ACC112 (cell line): ENCODE data around the gene ATRIP.

Source experiments
- H2AFZ ChIP-seq: fragments of 200-600 bp; sonication (generic); one replicate; pipeline ENCODE4 v1.6.0; 2017; ENCODE audit warnings: antibody characterized with exemption, low read length; ENCODE audit not compliant: unreplicated experiment
- H3K27ac ChIP-seq: fragments of 200-600 bp; sonication (generic); 2 replicates; pipeline ENCODE4 v1.5.1; 2014; ENCODE audit warnings: low read depth, mild to moderate bottlenecking, antibody characterized with exemption, low read length, moderate library complexity
- H3K27me3 ChIP-seq: fragments of 200-600 bp; sonication (generic); 2 replicates; pipeline ENCODE4 v1.6.1; 2014; ENCODE audit warnings: mild to moderate bottlenecking, antibody characterized with exemption, low read length, moderate library complexity, mixed read lengths; ENCODE audit not compliant: insufficient read depth
- H3K36me3 ChIP-seq: fragments of 200-600 bp; sonication (generic); 2 replicates; pipeline ENCODE4 v1.6.1; 2016; ENCODE audit warnings: mild to moderate bottlenecking, antibody characterized with exemption, low read length, moderate library complexity, mixed read lengths; ENCODE audit not compliant: insufficient read depth
- H3K4me1 ChIP-seq: fragments of 200-600 bp; sonication (generic); one replicate; pipeline ENCODE4 v1.6.1; 2016; ENCODE audit warnings: low read length, mixed read lengths; ENCODE audit not compliant: insufficient read depth, unreplicated experiment, control insufficient read depth
- H3K4me3 ChIP-seq: fragments of 200-600 bp; sonication (generic); 2 replicates; pipeline ENCODE4 v1.5.1; 2014; ENCODE audit warnings: mild to moderate bottlenecking, low read depth, low read length
- H3K79me2 ChIP-seq: fragments of 200-600 bp; sonication (generic); one replicate; pipeline ENCODE4 v1.6.0; 2016; ENCODE audit warnings: low read length; ENCODE audit not compliant: control insufficient read depth, unreplicated experiment, insufficient read depth

Gene ATRIP

DNA sequence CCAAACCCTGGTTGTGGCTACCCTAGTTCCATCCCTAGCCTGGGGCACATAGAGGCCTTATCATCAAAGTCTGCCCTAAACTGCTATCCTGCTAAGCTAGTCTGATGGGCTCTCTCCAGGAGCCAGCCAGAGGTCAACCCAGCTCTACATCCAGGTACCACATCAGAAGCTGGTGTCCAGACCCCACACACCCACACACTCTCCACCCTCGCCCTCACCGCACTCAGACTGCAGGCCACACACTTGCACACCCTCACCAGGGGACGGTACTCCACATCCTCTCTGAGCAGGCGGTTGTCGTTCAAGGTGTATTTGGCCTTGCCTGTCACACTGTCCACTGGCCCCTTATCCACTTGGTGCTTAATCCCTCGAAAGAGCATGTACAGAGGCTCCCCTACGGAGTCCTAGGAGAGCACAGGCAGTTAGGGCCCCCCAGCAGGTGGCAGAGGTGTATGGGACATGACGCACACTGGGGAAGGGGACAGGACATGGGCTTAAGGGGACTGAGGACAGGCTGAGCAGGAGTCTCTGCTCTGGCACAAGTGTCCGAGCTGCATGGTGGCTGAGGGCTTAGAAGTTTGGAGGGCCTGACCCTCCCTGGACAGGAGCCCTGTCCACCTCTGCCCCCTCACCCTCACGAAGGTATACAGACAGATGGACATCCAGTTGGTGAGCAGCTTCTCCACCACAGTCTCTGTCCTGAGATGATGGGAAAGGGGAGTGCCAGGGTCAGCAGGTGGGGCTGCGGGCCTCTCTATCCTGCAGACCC lies 34.7 kb upstream of the ATRIP start:
- Histone ChIP-seq H3K79me2 (no peaks in the 10 kb centered on the region), H3K4me1 (no peaks in the 10 kb centered on the region), H3K27ac (no peak overlapping the region), H2AFZ (no peak overlapping the region), H3K36me3 (no peaks in the 10 kb centered on the region), H3K27me3 (no peaks in the 10 kb centered on the region), H3K4me3 (no peak overlapping the region)

DNA sequence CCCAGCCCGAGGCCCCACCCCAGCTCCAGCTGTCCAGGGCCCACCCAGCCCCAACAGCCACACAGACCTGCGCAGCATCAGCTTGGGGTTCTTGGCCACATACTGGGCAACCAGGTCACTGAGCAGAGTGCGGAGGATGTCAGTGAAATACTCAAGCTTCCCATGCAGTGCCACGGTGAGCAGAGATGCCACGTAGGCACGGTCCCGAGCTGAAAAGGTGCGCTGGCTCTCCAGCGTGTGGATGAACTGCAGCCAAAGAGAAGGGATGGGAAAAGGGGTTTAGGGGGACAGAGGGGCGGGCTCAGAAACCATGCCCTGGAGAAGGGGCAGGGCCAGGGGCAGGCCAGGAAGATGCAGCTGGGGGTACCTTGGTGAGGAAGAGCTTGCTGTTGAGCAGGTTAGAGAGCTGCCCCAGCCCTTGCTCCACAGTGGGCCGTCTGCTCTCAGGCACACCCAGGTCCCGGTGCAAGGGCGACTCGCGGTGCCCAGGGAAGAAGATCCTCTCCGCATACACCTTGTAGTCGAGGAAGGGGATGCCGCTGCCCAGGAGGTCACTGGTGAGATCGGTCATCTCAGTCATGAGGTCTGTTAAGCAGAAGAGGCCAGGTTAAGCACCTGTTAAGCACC lies 34.0 kb upstream of the ATRIP start:
- H3K36me3 ChIP-seq = no peaks in the 10 kb centered on the region
- H3K4me3 ChIP-seq = no peak overlapping the region
- H3K79me2 ChIP-seq = no peaks in the 10 kb centered on the region
- no peaks in the 10 kb centered on the region for H3K27me3 ChIP-seq
- H3K4me1 ChIP-seq = no peaks in the 10 kb centered on the region
- no peak overlapping the region for H3K27ac ChIP-seq
- H2AFZ ChIP-seq = no peak overlapping the region

DNA sequence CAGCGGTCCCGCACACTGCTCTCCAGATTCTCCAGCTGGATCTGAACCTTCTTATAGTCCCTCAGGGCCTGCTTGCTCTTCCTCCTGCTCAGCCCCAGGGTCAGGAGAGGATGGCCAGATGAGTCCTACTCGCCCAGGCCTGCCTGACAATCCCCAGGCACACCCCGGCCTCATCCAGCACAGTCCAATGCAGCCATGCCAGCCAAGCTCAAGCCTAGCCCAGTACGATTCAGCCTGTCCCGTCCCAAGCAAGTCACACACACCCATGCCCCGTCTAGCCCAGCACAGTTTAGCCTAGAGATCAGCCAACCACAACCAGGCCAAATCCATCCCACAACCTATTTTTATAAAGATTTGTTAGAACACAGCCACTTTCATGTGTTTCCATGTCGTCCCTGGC lies 33.5 kb upstream of the ATRIP start:
- Histone ChIP-seq H3K4me1 (no peaks in the 10 kb centered on the region), H3K36me3 (no peaks in the 10 kb centered on the region), H3K27me3 (no peaks in the 10 kb centered on the region), H3K79me2 (no peaks in the 10 kb centered on the region), H3K27ac (no peak overlapping the region), H3K4me3 (no peak overlapping the region), H2AFZ (no peak overlapping the region)

- Histone ChIP-seq H3K27me3 (no peaks in the 10 kb centered on the region), H3K4me3 (no peak overlapping the region), H3K4me1 (no peaks in the 10 kb centered on the region), H3K79me2 (no peaks in the 10 kb centered on the region), H2AFZ (no peak overlapping the region), H3K36me3 (no peaks in the 10 kb centered on the region), H3K27ac (no peak overlapping the region)
Observed at GRCh38 chr3:48413611-48414010, 32.9 kb upstream of the ATRIP start.

- H3K4me3 ChIP-seq = no peak overlapping the region
- H3K27me3 ChIP-seq = no peaks in the 10 kb centered on the region
- H2AFZ ChIP-seq = no peak overlapping the region
- no peak overlapping the region for H3K27ac ChIP-seq
- H3K4me1 ChIP-seq = no peaks in the 10 kb centered on the region
- H3K36me3 ChIP-seq = no peaks in the 10 kb centered on the region
- H3K79me2 ChIP-seq = no peaks in the 10 kb centered on the region
Observed at GRCh38 chr3:48414376-48415250, 31.9 kb upstream of the ATRIP start.

DNA sequence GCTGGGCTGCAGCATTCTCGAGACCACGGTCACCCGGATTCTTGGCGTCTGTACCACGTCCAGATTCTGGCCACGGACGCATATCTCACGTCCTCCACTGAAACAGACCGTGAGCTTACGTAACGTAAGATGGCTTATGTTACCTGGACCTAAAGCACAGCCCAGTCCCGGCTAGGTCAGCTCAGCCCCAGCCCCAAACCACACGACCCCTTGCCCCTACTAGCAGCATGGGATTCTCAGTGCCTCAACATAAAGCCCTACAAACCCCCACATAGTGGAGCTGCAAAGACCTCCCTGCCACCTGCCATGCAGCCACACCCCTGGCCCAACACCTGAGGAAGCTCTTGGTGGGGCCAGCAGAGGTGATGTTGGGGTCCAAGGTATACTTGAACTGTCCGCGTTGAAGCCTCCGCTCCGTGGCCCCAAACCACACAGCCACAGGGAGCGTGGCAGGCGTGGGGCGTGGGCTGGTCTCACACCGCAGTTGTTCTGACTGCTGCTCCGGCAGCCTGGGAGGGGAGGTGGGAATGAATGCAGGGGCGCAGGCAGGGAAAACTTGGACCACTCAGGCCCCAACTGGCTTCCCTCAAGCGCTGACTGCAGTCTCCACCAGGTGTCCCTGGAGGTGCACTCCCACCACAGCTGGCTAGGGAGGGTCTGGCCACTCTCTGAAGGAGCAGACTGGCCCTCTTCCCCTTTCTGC lies 31.1 kb upstream of the ATRIP start:
- H3K36me3 ChIP-seq = no peaks in the 10 kb centered on the region
- no peaks in the 10 kb centered on the region for H3K27me3 ChIP-seq
- H3K79me2 ChIP-seq = no peaks in the 10 kb centered on the region
- no peak overlapping the region for H2AFZ ChIP-seq
- no peak overlapping the region for H3K27ac ChIP-seq
- no peak overlapping the region for H3K4me3 ChIP-seq
- H3K4me1 ChIP-seq = no peaks in the 10 kb centered on the region

GRCh38 chr3:48416091-48416505 lies 30.4 kb upstream of the ATRIP start:
- H3K36me3 ChIP-seq = no peaks in the 10 kb centered on the region
- no peak overlapping the region for H3K27ac ChIP-seq
- H3K27me3 ChIP-seq = no peaks in the 10 kb centered on the region
- no peak overlapping the region for H3K4me3 ChIP-seq
- H3K4me1 ChIP-seq = no peaks in the 10 kb centered on the region
- H2AFZ ChIP-seq = no peak overlapping the region
- no peaks in the 10 kb centered on the region for H3K79me2 ChIP-seq

DNA sequence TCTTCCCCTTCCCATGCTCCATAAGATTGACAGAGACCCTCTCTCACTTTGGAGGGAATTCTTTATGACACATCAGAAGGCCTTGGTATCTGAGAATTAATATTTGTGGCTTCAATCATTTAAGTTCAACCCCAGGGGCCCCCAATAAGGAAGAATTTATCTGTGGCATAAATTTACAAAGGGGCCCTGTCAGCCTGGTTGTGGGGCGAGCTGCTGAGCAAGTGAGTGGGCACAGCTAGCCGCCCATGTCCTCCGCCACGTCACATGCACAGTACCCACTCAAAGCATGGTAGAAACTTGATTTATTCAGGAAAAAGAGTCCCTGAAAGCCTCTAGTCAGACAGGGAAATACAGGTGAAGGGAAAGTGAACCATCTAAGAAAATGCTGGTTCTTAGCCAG lies 30.0 kb upstream of the ATRIP start:
- Histone ChIP-seq H3K79me2 (no peaks in the 10 kb centered on the region), H3K4me1 (no peaks in the 10 kb centered on the region), H3K27me3 (no peaks in the 10 kb centered on the region), H3K4me3 (no peak overlapping the region), H3K27ac (no peak overlapping the region), H3K36me3 (no peaks in the 10 kb centered on the region), H2AFZ (no peak overlapping the region)

DNA sequence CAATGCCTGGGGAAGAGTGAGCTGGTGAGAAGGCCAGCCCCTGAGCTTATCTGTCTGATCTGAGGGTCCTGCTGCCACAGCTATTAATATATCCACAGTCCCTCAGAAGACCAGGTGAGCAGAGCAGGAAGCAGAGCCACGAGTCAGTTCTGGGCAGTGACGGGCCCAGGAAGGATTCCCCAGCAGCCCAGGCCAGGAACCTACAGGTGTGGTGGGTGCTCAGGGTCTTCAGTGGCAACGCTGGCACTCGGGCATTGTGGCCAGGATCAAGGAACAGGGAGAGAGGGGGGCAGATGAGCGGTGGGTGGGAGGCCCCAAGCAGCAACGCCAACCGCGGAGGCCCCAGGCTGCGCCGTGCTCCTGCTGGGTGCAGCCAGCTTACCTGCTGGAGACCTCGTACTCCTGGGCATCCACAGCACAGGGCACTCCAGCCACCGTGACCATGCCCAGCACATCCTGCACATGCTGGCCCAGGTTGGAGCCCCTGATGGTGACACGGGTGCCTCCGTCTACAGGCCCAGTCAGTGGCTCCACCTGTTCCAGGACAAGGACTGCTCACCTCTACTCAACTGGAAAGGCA lies 28.9 kb upstream of the ATRIP start:
- Histone ChIP-seq H3K27me3 (no peaks in the 10 kb centered on the region), H3K36me3 (no peaks in the 10 kb centered on the region), H2AFZ (no peak overlapping the region), H3K4me1 (no peaks in the 10 kb centered on the region), H3K79me2 (no peaks in the 10 kb centered on the region), H3K27ac (no peak overlapping the region), H3K4me3 (no peak overlapping the region)

GRCh38 chr3:48418140-48418539 lies 28.4 kb upstream of the ATRIP start:
- H3K27ac ChIP-seq = no peak overlapping the region

More at GRCh38 chr3:48418140-48418539, 28.4 kb upstream of the ATRIP start:
- H3K27me3 ChIP-seq = no peaks in the 10 kb centered on the region
- no peaks in the 10 kb centered on the region for H3K36me3 ChIP-seq
- H3K4me1 ChIP-seq = no peaks in the 10 kb centered on the region
- no peak overlapping the region for H2AFZ ChIP-seq
- no peak overlapping the region for H3K4me3 ChIP-seq
- no peaks in the 10 kb centered on the region for H3K79me2 ChIP-seq
